Omental fat pad (tissue), 4 donors: ENCODE data around the gene STAT4. TPM values are rescaled to one million over a fixed set of nuclear protein-coding genes. Genes with fewer than 3 reads are reported as not detected.

Experiments
- ATAC-seq: fragments of 150-250 bp; one replicate; pipeline ENCODE4 v1.9.1; 2016; ENCODE audit warnings: mild to moderate bottlenecking, moderate library complexity; ENCODE audit not compliant: low FRiP score
- DNase-seq: peaks from one replicate; pipeline ENCODE4 v3.0.0-alpha.2; 2019; ENCODE audit warnings: low spot score
- total RNA-seq, 4 donors: library from RNA; depleted of rRNA; stranded (reverse); fragments of >200 nt; gene quantifications; one replicate each; pipeline ENCODE4 v1.1.0, GENCODE V29; 2016
- TF ChIP-seq, protein P1 (sequence below), 3 donors: fragments of 450-650 bp; IDR thresholded peaks; one replicate each; pipeline ENCODE4 v1.5.1; 2016 to 2017; ENCODE audit warnings: antibody characterized with exemption in 3 of 3, mild to moderate bottlenecking in 3 of 3, moderate library complexity in 2 of 3

STAT4 gene
- total RNA-seq, 4 donors from 2014 or later = 4.6 to 29.4 (median 10.5) TPM

DNA sequence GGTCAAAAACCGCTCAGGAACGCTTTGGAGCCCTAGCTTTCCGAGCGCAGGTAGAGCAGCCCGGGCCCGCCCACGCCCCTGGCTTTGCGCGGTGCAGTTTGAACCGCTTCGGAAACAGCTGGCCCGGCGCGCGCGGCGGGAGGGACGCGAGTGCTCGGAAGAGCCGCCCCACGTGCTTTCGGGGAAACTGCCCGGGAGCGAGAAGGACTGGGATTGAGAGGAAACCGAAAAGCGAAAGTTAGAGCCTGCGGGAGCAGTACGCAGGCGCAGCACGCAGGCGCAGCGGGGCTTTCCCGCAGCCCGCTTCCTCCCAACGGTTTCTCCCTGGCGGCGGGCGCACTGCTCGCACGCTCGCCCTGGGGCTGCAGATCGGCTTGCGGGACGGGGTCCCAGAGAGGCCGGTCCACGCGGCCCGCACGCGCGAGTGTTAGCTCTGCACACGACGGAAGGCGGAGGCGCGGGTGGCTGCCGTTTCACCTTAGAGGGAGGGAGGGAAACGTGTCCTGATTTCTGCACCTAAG lies 130.5 kb downstream of the STAT4 start:
- TF ChIP-seq, protein P1, sequence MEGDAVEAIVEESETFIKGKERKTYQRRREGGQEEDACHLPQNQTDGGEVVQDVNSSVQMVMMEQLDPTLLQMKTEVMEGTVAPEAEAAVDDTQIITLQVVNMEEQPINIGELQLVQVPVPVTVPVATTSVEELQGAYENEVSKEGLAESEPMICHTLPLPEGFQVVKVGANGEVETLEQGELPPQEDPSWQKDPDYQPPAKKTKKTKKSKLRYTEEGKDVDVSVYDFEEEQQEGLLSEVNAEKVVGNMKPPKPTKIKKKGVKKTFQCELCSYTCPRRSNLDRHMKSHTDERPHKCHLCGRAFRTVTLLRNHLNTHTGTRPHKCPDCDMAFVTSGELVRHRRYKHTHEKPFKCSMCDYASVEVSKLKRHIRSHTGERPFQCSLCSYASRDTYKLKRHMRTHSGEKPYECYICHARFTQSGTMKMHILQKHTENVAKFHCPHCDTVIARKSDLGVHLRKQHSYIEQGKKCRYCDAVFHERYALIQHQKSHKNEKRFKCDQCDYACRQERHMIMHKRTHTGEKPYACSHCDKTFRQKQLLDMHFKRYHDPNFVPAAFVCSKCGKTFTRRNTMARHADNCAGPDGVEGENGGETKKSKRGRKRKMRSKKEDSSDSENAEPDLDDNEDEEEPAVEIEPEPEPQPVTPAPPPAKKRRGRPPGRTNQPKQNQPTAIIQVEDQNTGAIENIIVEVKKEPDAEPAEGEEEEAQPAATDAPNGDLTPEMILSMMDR (IDR thresholded peaks at IDR 0.05) = no peak
- ATAC-seq = peak; percentile 98
- peak; percentile 68 for DNase-seq

DNA sequence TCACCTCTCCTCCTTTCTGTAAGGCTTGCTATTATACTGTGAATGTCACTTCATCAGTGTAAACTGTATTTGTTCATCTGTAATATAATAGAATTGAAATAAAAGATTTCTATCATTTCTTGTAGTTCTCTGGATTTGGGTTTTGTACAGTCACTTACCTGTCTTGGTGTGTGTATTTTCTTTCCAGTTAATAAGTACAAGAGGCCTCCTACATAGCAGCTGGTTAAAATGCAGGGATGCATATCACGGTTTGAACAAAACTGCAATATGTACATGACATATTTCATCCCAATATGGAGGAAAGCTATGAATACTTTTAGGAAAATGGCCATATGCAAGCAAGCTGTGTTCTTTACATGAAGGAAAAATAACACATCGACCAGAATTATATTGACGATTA lies 131.4 kb downstream of the STAT4 start:
- TF ChIP-seq, protein P1 (IDR thresholded peaks at IDR 0.05) = no peak
- ATAC-seq (no peak), DNase-seq (no peak)

DNA sequence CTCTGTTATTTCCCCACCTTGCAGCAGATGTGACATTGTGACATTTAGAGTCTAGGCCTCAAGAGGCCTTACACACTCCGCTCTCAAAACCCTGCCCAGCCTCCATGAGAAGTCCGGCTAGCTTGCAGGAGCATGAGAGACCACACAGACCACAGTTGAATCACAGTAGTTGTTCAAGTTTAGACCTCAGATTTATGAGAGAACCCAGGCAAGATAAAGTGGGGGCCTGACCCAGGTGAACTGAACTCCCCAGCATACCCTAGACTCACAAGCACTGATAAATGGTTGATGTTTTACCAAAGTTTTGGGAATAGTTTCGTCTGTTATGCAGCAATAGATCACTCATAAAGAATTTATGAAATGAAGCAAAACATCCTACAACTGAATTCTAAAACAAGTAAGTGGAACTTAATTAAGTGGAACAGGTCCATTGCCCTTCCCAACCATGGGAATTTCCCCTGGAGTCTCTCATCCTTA lies 132.1 kb downstream of the STAT4 start:
- ATAC-seq = no peak
- TF ChIP-seq, protein P1 (IDR thresholded peaks at IDR 0.05) = no peak
- DNase-seq = no peak

DNA sequence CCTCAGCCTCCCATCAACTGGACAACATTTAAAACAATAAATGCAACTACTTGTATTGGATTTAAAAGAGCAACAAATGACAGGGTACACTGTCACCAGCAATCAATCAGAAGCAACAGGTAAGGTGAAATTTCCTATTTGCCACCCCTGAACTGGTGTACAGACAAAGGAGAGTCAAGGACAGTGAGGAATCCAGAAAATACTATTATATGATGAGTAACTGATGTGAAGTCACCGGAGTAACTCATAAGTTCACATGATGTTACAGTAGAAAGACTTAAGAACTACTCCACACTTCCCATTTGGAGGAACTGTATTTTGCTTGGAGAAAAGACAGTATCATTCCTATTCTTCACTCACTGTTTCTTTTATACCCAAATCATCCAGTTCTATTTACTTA lies 132.7 kb downstream of the STAT4 start:
- TF ChIP-seq, protein P1 (IDR thresholded peaks at IDR 0.05) = no peak
- no peak for ATAC-seq

DNA sequence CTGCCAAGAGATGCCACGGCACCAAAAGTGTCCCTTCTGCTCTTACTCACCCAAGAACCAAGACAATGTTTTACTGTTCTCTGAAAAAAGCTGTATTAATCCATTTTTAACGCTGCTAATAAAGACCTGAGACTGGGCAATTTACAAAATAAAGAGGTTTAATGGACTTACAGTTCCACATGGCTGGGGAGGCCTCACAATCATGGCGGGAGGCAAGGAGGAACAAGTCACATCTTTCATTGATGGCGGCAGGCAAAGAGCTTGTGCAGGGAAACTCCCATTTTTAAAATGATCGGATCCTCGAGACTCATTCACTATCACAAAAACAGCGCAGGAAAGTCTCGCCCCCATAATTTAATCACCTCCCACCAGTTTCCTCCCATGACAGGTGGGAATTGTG lies 135.0 kb downstream of the STAT4 start:
- ATAC-seq (no peak), DNase-seq (no peak)
- TF ChIP-seq, protein P1 (IDR thresholded peaks at IDR 0.05) = no peak

More for the DNA sequence above, 132.7 kb downstream of the STAT4 start:
- no peak for DNase-seq

DNA sequence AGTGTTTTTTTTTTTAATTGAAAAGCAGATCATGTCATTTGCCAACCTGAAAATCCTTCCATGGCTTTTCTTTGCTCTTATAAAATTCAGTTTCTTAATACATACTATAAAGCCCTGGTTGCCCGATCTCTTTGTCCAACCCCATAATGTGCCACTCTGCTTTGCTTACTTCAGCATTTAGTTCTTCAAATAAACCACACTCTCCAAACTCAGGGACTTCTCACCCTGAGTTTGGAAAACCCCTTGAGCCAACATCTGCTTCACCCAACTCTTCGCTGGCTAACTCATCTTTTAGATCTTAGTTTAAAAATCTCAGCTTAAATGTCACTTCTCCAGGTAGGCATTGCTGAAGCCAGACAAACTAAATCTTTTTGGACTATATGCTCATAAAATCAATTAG lies 135.6 kb downstream of the STAT4 start:
- DNase-seq (no peak), ATAC-seq (no peak)
- TF ChIP-seq, protein P1 (IDR thresholded peaks at IDR 0.05) = no peak

DNA sequence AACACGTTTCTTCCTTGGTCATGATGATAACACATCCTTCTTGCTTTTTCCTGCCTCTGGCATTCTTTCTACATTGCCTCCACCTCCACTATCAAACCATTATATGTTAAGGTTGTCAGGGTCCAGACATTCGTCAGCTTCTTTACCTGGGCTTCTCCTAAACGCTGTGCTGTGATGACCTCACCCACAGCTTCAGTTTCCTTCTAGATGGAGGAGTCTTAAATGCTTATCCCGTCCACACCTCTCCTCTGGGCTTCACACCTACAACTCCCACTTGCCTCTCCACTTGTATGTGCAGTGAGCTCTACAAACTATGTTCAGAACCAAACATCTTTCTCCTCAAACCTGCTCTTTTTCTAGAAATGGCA lies 136.2 kb downstream of the STAT4 start:
- DNase-seq = no peak
- ATAC-seq = no peak
- TF ChIP-seq, protein P1 (IDR thresholded peaks at IDR 0.05) = no peak
